Subcutaneous adipose tissue (tissue), 4 donors: ENCODE data around the gene TNIK. TPM values are rescaled to one million over a fixed set of nuclear protein-coding genes. Genes with fewer than 3 reads are reported as not detected.

ENCODE experiments used
- total RNA-seq, 4 donors: library from RNA; depleted of rRNA; stranded (reverse); fragments of >200 nt; gene quantifications; one replicate each; pipeline ENCODE4 v1.1.0, GENCODE V29; 2016
- TF ChIP-seq, protein P1 (sequence below): fragments of 450-650 bp; IDR thresholded peaks from one replicate; pipeline ENCODE4 v1.5.1; 2016; ENCODE audit warnings: low read depth, mild to moderate bottlenecking, control low read depth, antibody characterized with exemption, moderate library complexity

TNIK gene
- total RNA-seq, 4 donors from 2014 or later: 1.5 to 11.7 (median 1.9) TPM

DNA sequence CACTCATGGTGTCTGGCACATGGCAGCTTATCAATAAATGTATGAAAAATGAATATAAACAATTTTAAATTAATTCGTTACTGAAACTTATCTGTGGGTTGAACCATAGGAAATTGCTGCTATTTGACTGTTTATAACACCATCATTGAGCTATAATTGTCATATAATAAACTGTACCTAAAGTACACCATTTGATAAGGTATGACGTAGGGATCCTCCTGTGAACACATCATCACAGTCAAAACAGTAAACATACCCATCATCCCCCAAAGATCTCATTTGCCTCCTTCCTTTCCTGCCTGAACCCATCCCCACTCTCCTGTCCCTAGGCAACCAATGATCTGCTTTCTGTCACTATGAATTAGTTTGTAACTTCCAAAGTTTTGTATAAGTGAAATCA lies 282.7 kb downstream of the TNIK start:
- TF ChIP-seq, protein P1, sequence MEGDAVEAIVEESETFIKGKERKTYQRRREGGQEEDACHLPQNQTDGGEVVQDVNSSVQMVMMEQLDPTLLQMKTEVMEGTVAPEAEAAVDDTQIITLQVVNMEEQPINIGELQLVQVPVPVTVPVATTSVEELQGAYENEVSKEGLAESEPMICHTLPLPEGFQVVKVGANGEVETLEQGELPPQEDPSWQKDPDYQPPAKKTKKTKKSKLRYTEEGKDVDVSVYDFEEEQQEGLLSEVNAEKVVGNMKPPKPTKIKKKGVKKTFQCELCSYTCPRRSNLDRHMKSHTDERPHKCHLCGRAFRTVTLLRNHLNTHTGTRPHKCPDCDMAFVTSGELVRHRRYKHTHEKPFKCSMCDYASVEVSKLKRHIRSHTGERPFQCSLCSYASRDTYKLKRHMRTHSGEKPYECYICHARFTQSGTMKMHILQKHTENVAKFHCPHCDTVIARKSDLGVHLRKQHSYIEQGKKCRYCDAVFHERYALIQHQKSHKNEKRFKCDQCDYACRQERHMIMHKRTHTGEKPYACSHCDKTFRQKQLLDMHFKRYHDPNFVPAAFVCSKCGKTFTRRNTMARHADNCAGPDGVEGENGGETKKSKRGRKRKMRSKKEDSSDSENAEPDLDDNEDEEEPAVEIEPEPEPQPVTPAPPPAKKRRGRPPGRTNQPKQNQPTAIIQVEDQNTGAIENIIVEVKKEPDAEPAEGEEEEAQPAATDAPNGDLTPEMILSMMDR: no peak

GRCh38 chr3:171177056-171177455 lies 283.1 kb downstream of the TNIK start:
- TF ChIP-seq, protein P1: no peak

DNA sequence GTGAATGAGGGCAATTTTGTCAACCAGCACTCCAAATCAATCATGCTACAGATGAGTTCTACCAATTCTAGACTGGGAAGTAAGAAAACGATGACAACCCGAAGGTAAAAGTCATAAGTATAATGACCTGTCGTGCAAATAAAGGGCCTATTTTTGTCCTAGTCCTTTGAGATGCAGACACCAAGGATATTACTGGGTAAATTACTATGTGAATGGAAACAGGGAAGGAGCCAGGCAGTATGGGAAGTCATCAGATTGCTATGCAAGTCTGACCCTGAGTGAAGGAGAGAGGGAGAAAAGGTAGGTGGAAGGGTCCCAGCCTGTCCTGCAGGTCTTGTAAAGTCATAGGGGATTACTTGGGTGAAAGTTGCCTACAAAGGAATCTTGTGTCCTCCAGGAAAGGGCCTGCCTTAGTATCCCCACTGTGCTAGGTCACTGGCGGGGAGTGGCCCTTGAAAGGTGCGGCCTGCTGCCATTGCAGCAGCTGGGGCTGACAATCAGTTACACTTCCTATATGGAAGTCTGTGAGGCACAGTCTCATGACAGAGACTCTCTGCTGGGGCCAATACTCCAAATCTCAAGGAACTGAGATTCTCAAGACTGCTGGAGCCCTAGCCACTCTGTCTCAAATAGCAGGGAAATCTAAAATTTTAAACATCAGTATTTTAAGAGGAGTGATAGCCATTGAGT lies 283.8 kb downstream of the TNIK start:
- TF ChIP-seq, protein P1: no peak

DNA sequence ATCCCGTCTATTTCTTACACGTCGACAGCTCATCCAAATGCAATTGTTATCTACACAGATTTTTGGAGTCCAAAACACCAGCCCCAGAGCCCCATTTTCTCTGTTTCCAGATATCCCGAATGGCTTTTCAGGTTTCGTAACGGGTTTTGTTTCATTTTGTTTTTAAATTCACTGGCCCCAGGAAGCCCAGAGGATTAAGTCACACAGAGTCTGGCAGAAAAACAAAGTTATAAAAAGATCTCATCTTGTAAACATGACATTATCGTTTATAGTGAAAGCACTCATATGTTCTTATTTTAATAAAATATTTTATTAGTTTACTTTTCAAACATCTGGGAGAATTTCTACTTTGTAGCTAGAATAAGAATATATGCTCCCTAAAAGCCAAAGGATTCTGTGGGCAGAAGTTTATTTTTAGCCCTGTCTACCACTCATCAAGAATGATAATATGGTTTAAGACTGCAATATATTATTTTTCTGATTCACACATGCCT lies 284.4 kb downstream of the TNIK start:
- TF ChIP-seq, protein P1: no peak

GRCh38 chr3:171173736-171174135 lies 286.5 kb downstream of the TNIK start:
- TF ChIP-seq, protein P1: no peak

DNA sequence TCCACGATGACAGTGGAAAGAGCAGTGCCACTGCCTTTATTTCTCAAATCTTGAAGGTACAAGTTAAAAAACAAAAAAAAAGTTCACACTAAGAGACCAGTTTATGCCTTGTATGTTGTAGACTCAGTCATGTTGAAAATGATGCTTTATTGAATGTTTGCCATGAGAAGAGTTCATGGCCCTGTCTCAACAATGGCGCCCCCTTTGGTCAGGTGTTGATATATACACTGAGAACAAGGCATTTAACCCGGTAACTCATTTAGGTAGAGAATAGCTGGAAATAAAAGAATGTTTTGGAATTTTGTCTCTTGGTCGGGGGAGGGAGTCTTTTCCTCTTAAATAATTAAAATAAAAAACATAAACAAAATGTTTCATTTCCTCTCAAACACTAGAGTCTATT lies 288.1 kb downstream of the TNIK start:
- TF ChIP-seq, protein P1: no peak

- TF ChIP-seq, protein P1: no peak
Measured at GRCh38 chr3:171169866-171170265, 290.3 kb downstream of the TNIK start.
